ENCODE data around the gene FGF12.

FGF12 gene

DNA sequence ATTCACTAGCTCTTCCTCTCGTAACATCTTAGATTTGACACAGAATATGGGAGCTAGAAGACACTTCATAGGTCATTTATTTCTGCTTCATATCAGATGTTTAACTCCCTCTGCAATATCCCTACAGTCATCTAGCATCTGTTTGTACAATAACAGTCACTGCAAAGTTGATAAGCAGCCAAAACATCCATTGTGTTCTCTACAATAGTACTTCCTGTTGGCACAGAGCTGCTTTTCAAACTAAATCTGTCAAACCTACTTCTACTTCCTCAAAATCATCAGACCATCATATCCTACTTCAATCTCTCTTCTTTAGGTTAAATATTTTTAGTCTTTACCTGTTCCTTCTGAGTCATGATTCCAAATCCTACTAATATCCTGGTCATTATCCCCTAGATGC lies 233.2 kb downstream of the FGF12 start:
- DNase-seq (ENCODE audit: low spot score) = no peak

GRCh38 chr3:192490720-192491119 lies 236.6 kb downstream of the FGF12 start:
- DNase-seq (ENCODE audit: low spot score) = no peak

DNA sequence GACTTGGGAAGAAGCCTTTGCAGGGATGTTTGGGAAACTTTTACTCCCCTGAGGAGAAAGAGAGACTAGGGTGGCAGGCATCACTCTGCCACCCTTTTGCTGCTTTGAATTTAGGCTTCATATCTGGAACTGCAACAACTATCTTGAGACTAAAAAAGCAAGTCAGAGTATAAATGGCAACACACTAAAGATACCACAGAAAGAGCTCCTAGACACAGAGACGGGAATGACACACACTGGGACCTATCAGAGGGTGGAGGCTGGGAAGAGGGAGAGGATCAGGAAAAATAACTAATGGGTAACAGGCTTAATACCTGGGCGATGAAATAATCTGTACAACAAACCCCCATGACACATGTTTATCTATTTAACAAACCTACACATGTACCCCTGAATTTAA lies 237.8 kb downstream of the FGF12 start:
- no peak for DNase-seq (ENCODE audit: low spot score)

DNA sequence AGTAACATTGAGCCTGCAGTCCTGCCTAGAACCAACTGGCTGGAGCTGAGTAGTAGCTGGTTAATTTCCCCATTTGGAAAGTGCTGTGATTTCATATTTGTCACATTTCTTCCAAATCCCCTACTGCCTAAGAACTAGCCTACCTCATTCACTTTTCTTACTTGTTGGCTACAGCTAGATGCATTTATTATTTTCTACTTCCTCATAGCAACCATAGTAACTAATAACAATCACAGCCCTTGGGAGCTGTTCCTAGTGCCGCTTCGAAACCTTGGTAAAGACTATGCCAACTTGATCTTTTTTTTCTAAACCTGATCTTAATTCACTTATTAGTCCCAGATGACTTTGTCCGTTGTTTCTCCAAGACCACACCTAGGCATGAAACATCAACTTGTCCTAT lies 240.3 kb downstream of the FGF12 start:
- no peak for DNase-seq (ENCODE audit: low spot score)

GRCh38 chr3:192482809-192483208 lies 244.5 kb downstream of the FGF12 start:
- DNase-seq (ENCODE audit: low spot score) = no peak

DNA sequence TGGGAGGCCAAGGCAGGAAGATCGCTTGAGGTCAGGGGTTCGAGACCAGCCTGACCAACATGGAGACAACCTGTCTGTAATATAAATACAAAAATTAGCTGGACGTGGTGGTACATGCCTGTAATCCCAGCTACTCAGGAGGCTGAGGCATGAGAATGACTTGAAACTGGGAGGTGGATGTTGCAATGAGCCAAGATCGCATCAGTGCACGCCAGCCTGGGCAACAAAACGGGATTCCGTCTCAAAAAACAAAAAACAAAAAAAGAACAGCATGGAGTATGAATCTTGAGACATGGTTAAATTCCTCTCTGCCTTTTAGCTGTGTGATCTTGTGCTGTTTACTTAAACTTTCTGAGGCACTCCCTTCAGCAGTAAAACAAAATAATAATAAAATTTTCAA lies 244.9 kb downstream of the FGF12 start:
- no peak for DNase-seq (ENCODE audit: low spot score)

DNA sequence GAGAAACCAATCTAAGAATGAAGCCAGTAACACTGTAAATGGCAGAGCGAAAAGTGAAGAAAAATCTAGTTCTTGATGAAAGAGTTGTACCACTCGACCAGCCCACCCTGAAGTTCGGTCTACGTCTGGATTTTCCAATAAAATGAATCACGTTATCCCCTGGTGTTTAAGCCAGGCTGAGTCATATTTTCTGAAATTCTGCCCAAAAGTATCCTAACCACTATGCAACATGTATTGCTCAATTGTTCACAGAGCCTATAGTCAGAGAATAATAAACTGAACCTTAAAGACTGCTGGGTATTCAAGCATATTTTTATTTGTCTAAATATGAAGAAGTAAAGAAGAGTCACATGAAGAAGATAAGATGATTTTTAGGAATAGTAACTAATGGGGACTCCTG lies 245.7 kb downstream of the FGF12 start:
- DNase-seq (ENCODE audit: low spot score) = no peak

DNA sequence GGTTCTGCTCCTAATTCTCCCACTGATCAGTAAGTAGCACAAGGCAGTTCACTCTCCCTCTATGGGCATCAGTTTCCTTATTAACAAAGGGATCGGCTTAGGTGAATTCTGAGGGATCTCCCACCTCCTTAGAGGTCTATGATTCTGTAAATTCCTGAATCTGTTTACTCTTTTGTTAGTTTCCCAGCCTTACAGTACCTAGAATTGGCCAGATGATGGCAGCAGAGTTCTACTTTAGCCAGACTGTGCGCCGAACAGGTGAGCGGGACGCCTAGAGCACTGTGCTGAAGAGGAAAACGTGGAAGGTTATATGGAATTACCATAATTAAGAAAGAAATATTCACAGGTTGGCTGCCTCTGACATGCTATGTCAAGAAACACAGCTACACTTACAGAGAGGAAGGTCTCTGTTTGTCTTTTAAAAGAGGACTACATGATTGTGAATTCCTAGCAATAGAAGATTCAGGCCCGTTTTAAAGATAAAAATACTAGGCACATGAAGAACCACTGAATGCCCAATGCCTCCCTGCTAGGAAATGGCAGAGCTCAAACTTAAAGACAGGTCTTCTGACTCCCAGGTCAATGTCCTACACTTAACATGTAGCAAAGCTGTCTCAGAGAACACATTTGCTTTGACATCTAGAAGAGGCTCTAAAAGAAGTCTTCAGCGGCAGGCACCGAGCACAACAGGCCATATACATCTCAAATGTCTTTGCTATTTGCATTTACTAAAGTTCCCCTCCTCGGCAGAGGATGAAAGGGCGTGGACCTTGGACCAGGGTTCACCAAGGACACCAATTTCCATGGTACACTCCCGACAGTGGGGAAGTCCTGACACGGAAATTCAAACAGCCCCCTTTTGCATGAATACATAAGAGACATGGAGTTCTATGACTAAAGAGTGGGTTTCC lies 259.9 kb downstream of the FGF12 start:
- peak; percentile 69 for DNase-seq (ENCODE audit: low spot score)

DNA sequence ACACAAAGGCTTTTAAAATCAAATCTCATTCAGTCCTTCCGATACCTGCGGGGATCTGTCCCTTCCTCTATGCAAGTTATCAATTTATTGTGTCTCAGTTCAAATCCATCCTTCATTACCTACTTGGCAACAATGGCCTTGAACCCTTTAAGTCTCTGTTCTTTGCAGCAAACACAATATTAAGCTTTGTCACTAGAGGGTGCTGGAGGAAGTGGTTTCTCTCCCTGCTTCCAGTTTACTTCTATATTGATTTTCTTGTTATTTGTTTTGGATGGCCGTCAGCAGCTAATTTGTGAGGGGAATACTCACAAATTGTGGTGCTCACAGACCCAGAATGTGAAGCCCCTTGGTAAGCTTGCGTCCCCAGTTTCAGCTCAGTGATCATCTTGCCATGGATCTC lies 278.3 kb downstream of the FGF12 start:
- no peak for DNase-seq (ENCODE audit: low spot score)

- DNase-seq (ENCODE audit: low spot score) = no peak
Measured at GRCh38 chr3:192445770-192446644, 281.3 kb downstream of the FGF12 start.

- no peak for DNase-seq (ENCODE audit: low spot score)
Measured at GRCh38 chr3:192444791-192445106, 282.6 kb downstream of the FGF12 start.

- DNase-seq (ENCODE audit: low spot score) = peak; percentile 58
Measured at GRCh38 chr3:192444096-192444790, 283.1 kb downstream of the FGF12 start.

DNA sequence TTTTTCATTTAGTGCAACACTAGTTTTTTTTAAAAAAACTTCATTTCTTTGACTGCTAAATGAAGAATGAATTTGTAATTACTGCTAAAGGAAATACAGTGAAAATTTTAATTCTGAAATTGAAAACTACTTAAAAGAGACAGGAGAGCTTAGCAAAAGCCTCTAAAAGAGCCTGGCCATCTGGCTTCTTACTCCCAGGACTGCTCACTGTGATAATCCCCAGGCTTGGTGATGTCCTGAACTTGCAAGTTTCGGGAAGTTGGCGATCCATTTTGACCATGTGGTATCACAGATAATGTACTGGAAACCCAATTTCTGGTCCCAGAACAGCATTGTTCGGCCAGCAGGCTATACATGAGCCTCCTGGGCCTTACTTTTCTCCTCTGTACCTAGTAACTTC lies 292.1 kb downstream of the FGF12 start:
- DNase-seq (ENCODE audit: low spot score) = no peak

DNA sequence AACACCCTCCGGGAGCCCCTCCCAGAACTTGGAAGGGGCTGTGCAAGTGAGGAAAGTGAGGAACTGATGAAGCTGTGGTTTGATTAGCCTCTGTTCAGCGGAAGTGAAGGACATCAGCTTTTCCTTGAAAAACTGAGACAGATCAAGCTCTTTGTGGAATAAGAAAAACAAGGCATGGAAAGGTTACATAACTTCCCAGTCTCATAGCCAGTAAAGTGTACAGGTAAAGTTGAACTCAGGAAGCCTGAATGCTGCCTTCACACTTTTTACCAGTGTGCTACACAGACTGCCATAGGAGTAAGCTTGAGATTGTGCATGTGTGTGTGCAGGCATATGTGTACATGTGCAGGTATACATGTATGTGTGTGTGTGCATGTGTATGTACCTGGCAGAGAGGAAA lies 293.2 kb downstream of the FGF12 start:
- no peak for DNase-seq (ENCODE audit: low spot score)

GRCh38 chr3:192433704-192434103 lies 293.6 kb downstream of the FGF12 start:
- DNase-seq (ENCODE audit: low spot score) = peak; percentile 30

DNA sequence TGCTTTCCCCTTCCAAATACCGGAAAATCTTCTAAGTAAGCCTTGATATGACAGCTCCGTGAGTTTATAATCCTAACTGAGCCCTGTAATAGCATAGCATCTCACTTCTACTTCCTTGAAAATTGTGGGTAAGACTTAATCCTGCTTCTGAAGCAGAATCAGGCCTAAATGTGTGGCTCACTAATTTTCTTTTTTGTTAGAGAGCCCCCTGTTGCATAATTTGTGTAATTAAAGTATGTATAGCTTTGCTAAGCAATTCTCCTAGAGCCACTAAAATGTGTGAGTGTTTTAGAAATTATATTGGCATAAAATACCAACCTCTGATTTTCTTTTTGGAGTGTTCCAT lies 304.4 kb downstream of the FGF12 start:
- DNase-seq (ENCODE audit: low spot score) = no peak

DNA sequence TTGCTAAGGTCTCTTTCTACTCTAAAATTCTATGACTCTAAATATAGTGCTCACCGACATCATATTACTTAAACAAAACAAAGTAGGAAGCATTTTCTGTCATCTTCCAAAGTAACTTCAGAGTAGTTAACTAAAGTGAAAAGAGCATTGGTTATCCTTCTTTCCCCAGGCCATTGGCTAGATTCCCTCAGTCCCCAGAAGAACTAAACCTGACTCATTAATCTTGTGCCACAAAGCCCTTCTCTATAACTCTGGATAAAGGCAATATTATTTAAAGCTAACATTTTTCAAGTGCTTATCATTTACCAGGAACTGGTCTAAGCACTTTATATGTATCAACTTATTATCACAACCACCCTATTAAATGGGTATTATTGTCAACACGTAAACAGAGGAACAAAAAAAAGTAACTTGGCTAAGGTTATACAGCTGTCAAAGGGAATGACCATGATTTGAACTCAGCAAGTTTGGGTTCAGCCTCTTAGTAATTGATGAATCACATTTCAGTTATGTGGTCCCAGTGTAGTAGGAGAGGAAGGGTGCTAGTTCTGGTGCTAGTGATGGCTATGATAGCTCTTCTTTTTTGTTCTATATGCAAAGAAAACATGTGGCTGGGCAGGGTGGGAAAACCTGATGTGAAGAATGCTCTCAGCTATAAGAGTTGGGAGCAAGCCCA lies 304.9 kb downstream of the FGF12 start:
- no peak for DNase-seq (ENCODE audit: low spot score)

DNA sequence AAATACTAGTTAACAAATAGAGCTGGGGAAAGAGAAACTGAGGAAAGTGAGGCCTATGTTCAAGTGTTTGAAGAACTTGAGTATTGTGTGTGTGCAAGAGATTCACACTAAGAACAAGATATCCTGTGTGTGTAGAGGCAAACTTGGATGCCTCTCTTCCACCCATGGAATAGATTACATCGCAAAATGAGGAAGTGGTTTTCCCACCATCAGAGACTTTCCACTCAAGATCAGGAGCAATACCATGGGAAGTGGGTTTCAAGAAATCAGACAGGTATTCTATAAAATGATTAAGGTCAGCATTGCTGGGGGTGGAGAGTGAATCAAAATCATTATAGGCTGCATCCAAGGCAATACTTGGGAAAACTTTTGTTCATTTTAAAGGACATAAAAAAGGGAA lies 308.0 kb downstream of the FGF12 start:
- DNase-seq (ENCODE audit: low spot score) = no peak

DNA sequence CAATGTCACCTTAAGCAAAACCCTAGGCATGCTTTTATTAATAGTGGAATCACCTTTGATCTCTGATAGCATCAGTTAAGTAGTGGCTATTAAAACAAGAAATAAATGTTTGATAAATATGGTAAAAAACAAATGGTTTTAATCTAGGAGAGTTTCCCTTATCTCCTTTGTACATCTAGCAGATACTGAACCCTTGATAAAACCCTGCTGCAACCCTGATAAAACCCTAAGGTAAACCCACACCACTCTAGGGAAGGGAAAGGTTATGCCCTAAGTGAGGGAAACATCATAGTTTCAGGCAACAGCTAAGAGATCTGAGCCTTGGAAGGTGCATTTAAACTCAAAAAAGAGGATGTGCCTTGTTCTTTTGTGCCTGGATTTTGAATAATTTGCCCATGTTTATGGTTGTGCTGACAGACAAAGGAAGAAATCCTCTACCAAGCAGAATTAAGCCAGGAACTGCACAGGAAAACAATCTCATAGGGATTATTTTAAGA lies 309.7 kb downstream of the FGF12 start:
- DNase-seq (ENCODE audit: low spot score) = no peak

GRCh38 chr3:192417017-192417416 lies 310.3 kb downstream of the FGF12 start:
- DNase-seq (ENCODE audit: low spot score) = no peak

GRCh38 chr3:192413461-192413860 lies 313.9 kb downstream of the FGF12 start:
- no peak for DNase-seq (ENCODE audit: low spot score)

GRCh38 chr3:192410684-192410960 lies 316.7 kb downstream of the FGF12 start:
- no peak for DNase-seq (ENCODE audit: low spot score)
